B cell (primary cell): ENCODE data around the gene NFATC2. TPM values are rescaled to one million over a fixed set of nuclear protein-coding genes. Genes with fewer than 3 reads are reported as not detected.

ENCODE experiments used
- ATAC-seq: fragments of 200-7000 bp; cut with Tn5 transposase; one replicate; pipeline ENCODE4 v1.10.0; 2021; ENCODE audit warnings: low read depth, mild to moderate bottlenecking, moderate number of reproducible peaks, moderate library complexity
- CTCF ChIA-PET: fragments of 350-600 bp; sonication (Branson Sonifier 250); formaldehyde crosslinking; loops from one replicate; lab custom pipeline; 2021; ENCODE audit warnings: antibody characterized with exemption, inconsistent platforms; lab: Charles Lee
- POLR2A ChIA-PET: fragments of 350-600 bp; sonication (Branson Sonifier 250); formaldehyde crosslinking; loops from one replicate; lab custom pipeline; 2021; ENCODE audit warnings: antibody characterized with exemption; lab: Charles Lee
- DNase-seq: peaks from one replicate; pipeline ENCODE4 v3.0.0; 2013
- H2AFZ ChIP-seq: 2 replicates; pipeline ENCODE4 v1.6.1; 2012; ENCODE audit warnings: mild to moderate bottlenecking, low read depth, low read length; ENCODE audit not compliant: insufficient read depth, poor library complexity, severe bottlenecking
- H3K27ac ChIP-seq, 2 donors: 1 replicate in 1 of 2; 2 replicates in 1 of 2; pipeline ENCODE4 v1.5.1; 2012 to 2013; ENCODE audit warnings: low read length in 2 of 2, mild to moderate bottlenecking in 2 of 2, moderate library complexity in 1 of 2
- H3K27me3 ChIP-seq, 4 experiments: fragments of 200-600 bp in 1 of 4; sonication (generic) in 1 of 4; replicated peaks in 1 of 4; 1 replicate in 2 of 4; 2 replicates in 2 of 4; pipeline versions ENCODE4 v1.6.1 to v1.7.0; 2013 to 2016; ENCODE audit warnings: low read length in 3 of 4, mild to moderate bottlenecking in 2 of 4, mixed read lengths in 1 of 4, moderate library complexity in 1 of 4; ENCODE audit not compliant: insufficient read depth in 4 of 4, control insufficient read depth in 3 of 4; ENCODE audit errors: control extremely low read depth in 1 of 4
- H3K36me3 ChIP-seq, 2 experiments: replicated peaks in 1 of 2; 1 replicate in 1 of 2; 2 replicates in 1 of 2; pipeline versions ENCODE4 v1.6.1 to v1.7.1; 2013; ENCODE audit warnings: low read length in 1 of 2; ENCODE audit not compliant: insufficient read depth in 2 of 2, control insufficient read depth in 1 of 2; ENCODE audit errors: control extremely low read depth in 1 of 2, extremely low read depth in 1 of 2
- H3K4me1 ChIP-seq, 2 donors: fragments of 200-600 bp in 1 of 2; sonication (generic) in 1 of 2; 1 replicate in 1 of 2; 2 replicates in 1 of 2; pipeline versions ENCODE4 v1.5.1 to v1.6.1; 2013 to 2017; ENCODE audit warnings: low read length in 2 of 2; ENCODE audit not compliant: control insufficient read depth in 2 of 2, insufficient read depth in 2 of 2
- H3K4me2 ChIP-seq: replicated peaks from 2 replicates; pipeline ENCODE3; 2012; ENCODE audit warnings: mild to moderate bottlenecking, low read depth, low read length; ENCODE audit not compliant: poor library complexity, severe bottlenecking
- H3K4me3 ChIP-seq, 5 experiments: fragments of 200-600 bp in 1 of 5; sonication (generic) in 1 of 5; 1 replicate in 3 of 5; 2 replicates in 2 of 5; pipeline versions ENCODE4 v1.5.1 to v1.7.0; 2011 to 2016; ENCODE audit warnings: low read length in 4 of 5, mild to moderate bottlenecking in 4 of 5, low read depth in 2 of 5, control low read depth in 1 of 5, moderate library complexity in 1 of 5; ENCODE audit not compliant: insufficient read depth in 1 of 5; ENCODE audit errors: control extremely low read depth in 1 of 5, extremely low read depth in 1 of 5
- H3K79me2 ChIP-seq: fragments of 200-600 bp; sonication (generic); one replicate; pipeline ENCODE4 v1.6.0; 2016; ENCODE audit warnings: low read length; ENCODE audit not compliant: control insufficient read depth, insufficient read depth
- H3K9ac ChIP-seq: fragments of 200-600 bp; sonication (generic); 2 replicates; pipeline ENCODE4 v1.6.1; 2017; ENCODE audit warnings: mild to moderate bottlenecking, low read length, moderate library complexity
- H3K9me3 ChIP-seq, 3 donors: one replicate each; pipeline versions ENCODE4 v1.6.1 to v1.7.1; 2013; ENCODE audit warnings: low read length in 2 of 3; ENCODE audit not compliant: control insufficient read depth in 2 of 3, insufficient read depth in 1 of 3; ENCODE audit errors: control extremely low read depth in 1 of 3
- H4K20me1 ChIP-seq: 2 replicates; pipeline ENCODE4 v1.6.0; 2012; ENCODE audit warnings: mild to moderate bottlenecking, low read length; ENCODE audit not compliant: insufficient read depth, control insufficient read depth, poor library complexity, severe bottlenecking
- H3K27ac Mint-ChIP-seq: one replicate; pipeline ENCODE4 v1.8.0; 2021; ENCODE audit warnings: mixed read lengths
- H3K27me3 Mint-ChIP-seq: one replicate; pipeline ENCODE4 v1.8.0; 2021; ENCODE audit warnings: mixed read lengths
- H3K4me1 Mint-ChIP-seq: one replicate; pipeline ENCODE4 v1.8.0; 2021; ENCODE audit warnings: mixed read lengths
- H3K4me3 Mint-ChIP-seq: one replicate; pipeline ENCODE4 v1.8.0; 2021; ENCODE audit warnings: mixed read lengths
- H3K9me3 Mint-ChIP-seq: one replicate; pipeline ENCODE4 v1.8.0; 2022; ENCODE audit warnings: mixed read lengths; ENCODE audit not compliant: insufficient read depth
- EZH2 ChIP-seq: IDR thresholded peaks from 2 replicates; pipeline ENCODE4 v1.6.1; 2012; ENCODE audit warnings: borderline replicate concordance, low read depth, mild to moderate bottlenecking, moderate library complexity, low read length; ENCODE audit not compliant: insufficient read depth, poor library complexity, severe bottlenecking
- WGBS: methylation state at CpG from one replicate; pipeline ENCODE4 v1.1.5; 2013; ENCODE audit warnings: missing lambda C conversion rate; ENCODE audit not compliant: insufficient coverage; 5-methylcytosine and 5-hydroxymethylcytosine counted together
- intact Hi-C: fragments of 100-400 bp; cut with micrococcal nuclease; formaldehyde crosslinking; loops from one replicate; pipeline ENCODE4 v1.10.0; 2022
- polyA plus RNA-seq: library from polyadenylated mRNA; depleted of rRNA; stranded (reverse); fragments of >200 nt; gene quantifications from 2 replicates; pipeline ENCODE4 v1.2.3, GENCODE V29; 2012
- total RNA-seq, 2 donors: library from RNA; stranded (reverse); fragments of 120-200 nt in 1 of 2; gene quantifications; 1 replicate in 1 of 2; 2 replicates in 1 of 2; pipeline versions ENCODE4 v1.2.3 to v1.2.4, GENCODE V29; 2013 to 2022
- TF ChIP-seq, protein P1 (sequence below): fragments of 200-600 bp; IDR thresholded peaks from one replicate; pipeline ENCODE4 v1.8.0; 2022; ENCODE audit warnings: antibody characterized with exemption, mild to moderate bottlenecking

The NFATC2 gene
- total and polyA plus RNA-seq, 2 donors (not counting 1 experiment from before 2014, with no cell fraction given): 10.1 to 38.0 TPM

DNA sequence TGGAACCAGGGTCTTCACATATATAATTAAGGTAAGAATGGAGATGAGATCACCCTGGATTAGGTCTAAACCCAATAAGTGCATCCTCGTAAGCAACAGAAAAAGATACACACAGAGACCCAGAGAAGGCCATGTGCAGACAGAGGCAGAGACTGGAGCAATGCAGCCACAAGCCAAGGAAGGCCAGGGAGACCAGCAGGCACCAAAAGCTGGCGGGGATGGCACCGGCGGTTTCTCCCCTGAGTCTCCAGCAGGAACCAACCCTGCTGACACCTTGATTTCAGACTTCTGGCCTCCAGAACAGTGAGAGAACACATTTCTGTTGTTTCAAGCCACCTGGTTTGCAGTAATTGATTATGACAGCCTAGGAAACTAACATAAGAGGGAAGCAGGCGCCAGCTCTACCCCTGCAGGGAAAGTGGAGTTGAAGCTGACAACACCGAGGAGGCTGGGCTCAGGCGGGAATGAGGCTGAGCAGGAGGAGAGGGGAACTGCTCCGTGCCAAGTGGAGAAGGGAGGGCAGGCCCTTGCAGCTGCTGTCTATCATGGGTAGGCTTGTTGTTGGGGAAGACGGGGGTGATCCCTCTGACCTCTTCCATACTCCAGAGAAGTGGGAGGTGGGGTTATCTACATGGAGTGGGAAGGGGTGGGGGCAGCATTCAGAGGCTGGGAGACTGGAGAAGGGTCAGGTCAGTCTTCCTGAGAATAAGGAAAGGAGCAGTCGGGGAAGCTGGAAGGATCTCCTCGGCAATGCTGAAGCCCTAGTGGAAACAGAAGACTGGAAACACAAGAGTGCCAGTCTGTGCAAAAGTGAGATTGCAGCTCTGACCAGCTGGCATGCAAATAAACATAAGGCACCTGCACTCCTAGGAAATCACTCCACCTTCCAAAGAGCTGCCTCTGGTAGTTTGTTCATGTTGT, 72.7 kb downstream of the NFATC2 start:
- Histone ChIP-seq H3K27me3 (no peaks in the 10 kb centered on the region), H3K4me3 (no peak overlapping the region), H2AFZ (no peak overlapping the region), H3K9me3 (no peaks in the 10 kb centered on the region), H4K20me1 (peaks cover 7% of the 10 kb centered on the region), H3K4me1 (no peaks in the 10 kb centered on the region), H3K4me2 (no peak overlapping the region), H3K79me2 (peaks cover 20% of the 10 kb centered on the region), H3K27ac (no peak overlapping the region), H3K36me3 (peaks cover 0 to 81% of the 10 kb centered on the region in 2 experiments), H3K9ac (no peak overlapping the region)
- Mint-ChIP-seq H3K9me3 (no peaks in the 10 kb centered on the region), H3K27me3 (no peaks in the 10 kb centered on the region), H3K4me3 (no peak overlapping the region), H3K4me1 (peaks cover 2% of the 10 kb centered on the region), H3K27ac (peak overlapping the region; percentile 8)
- TF ChIP-seq EZH2: no peak
- TF ChIP-seq, protein P1, sequence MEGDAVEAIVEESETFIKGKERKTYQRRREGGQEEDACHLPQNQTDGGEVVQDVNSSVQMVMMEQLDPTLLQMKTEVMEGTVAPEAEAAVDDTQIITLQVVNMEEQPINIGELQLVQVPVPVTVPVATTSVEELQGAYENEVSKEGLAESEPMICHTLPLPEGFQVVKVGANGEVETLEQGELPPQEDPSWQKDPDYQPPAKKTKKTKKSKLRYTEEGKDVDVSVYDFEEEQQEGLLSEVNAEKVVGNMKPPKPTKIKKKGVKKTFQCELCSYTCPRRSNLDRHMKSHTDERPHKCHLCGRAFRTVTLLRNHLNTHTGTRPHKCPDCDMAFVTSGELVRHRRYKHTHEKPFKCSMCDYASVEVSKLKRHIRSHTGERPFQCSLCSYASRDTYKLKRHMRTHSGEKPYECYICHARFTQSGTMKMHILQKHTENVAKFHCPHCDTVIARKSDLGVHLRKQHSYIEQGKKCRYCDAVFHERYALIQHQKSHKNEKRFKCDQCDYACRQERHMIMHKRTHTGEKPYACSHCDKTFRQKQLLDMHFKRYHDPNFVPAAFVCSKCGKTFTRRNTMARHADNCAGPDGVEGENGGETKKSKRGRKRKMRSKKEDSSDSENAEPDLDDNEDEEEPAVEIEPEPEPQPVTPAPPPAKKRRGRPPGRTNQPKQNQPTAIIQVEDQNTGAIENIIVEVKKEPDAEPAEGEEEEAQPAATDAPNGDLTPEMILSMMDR: no peak
- intact Hi-C loops: no loop called here
- 96% methylated on average over 10 of the region's 11 CpGs for WGBS
- ChIA-PET CTCF (interaction anchor here (1.1 kb wide), 1 partner anchor 84 kb away, joined by 3 read pairs; no protein-coding TSS in a partner anchor), POLR2A (no interaction called here)
- ATAC-seq (no peak), DNase-seq (no peak)

DNA sequence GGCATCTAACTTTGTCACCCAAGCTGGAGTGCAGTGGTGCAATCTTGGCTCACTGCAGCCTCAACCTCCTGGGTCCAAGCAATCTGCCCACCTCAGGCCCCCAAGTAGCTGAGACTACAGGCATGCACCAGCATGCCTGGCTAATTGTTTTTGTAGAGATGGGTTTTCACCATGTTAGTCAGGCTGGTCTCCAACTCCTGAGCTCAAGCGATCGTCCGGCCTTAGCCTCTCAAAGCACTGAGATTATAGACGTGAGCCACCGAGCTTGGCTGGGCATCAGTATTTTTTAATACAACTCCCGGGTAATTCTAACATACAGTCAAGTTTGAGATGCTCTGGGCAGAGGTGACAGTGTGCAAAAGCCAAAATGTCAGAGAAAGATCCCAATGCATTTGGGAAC, 73.5 kb downstream of the NFATC2 start:
- Histone ChIP-seq H3K9ac (no peak overlapping the region), H4K20me1 (peaks cover 7% of the 10 kb centered on the region), H3K4me1 (no peaks in the 10 kb centered on the region), H3K4me3 (no peak overlapping the region), H3K27ac (no peak overlapping the region), H3K27me3 (no peaks in the 10 kb centered on the region), H3K79me2 (peaks cover 20% of the 10 kb centered on the region), H3K36me3 (peaks cover 0 to 83% of the 10 kb centered on the region in 2 experiments), H3K9me3 (no peaks in the 10 kb centered on the region), H2AFZ (no peak overlapping the region), H3K4me2 (no peak overlapping the region)
- H3K4me1 Mint-ChIP-seq: peaks cover 2% of the 10 kb centered on the region
- no peak overlapping the region for H3K4me3 Mint-ChIP-seq
- no peaks in the 10 kb centered on the region for H3K27me3 Mint-ChIP-seq
- TF ChIP-seq, protein P1: no peak
- TF ChIP-seq EZH2: no peak
- no peaks in the 10 kb centered on the region for H3K9me3 Mint-ChIP-seq
- 97% methylated on average over 5 of the region's 6 CpGs for WGBS
- ATAC-seq: no peak
- CTCF ChIA-PET: interaction anchor here (1.1 kb wide), 1 partner anchor 83 kb away, joined by 3 read pairs; no protein-coding TSS in a partner anchor
- H3K27ac Mint-ChIP-seq: no peak overlapping the region
- POLR2A ChIA-PET: no interaction called here
- DNase-seq: no peak
- intact Hi-C loops: no loop called here
